ENCODE measurements around the gene CRYBA1. TPM values are rescaled to one million over a fixed set of nuclear protein-coding genes. Genes with fewer than 3 reads are reported as not detected.

Gene CRYBA1
- total and polyA plus RNA-seq, 2 donors from 2014 or later: not detected

GRCh38 chr17:29212681-29213121 is 34.0 kb upstream of the CRYBA1 start:
- Histone ChIP-seq H3K27ac (ENCODE audit: low read depth in 2 of 2, low read length in 2 of 2) (no peak overlapping the region), H3K36me3 (ENCODE audit: control insufficient read depth in 2 of 3, insufficient read depth in 3 of 3, low read length in 3 of 3) (no peaks in the 10 kb centered on the region), H3K27me3 (ENCODE audit: control insufficient read depth, insufficient read depth, low read length) (no peaks in the 10 kb centered on the region), H3K4me3 (ENCODE audit: low read length in 3 of 3) (no peak overlapping the region), H3K9ac (ENCODE audit: low read length in 3 of 3) (no peak overlapping the region), H3K4me1 (ENCODE audit: control insufficient read depth in 2 of 3, insufficient read depth in 2 of 3, low read depth in 1 of 3, low read length in 3 of 3) (no peaks in the 10 kb centered on the region), H3K9me3 (ENCODE audit: control insufficient read depth in 2 of 3, insufficient read depth in 1 of 3, low read length in 3 of 3) (no peaks in the 10 kb centered on the region)
- intact Hi-C loops (cut with DNase I): no loop called here
- FAIRE-seq (no peak), DNase-seq (no peak)
- TF ChIP-seq, protein P1, sequence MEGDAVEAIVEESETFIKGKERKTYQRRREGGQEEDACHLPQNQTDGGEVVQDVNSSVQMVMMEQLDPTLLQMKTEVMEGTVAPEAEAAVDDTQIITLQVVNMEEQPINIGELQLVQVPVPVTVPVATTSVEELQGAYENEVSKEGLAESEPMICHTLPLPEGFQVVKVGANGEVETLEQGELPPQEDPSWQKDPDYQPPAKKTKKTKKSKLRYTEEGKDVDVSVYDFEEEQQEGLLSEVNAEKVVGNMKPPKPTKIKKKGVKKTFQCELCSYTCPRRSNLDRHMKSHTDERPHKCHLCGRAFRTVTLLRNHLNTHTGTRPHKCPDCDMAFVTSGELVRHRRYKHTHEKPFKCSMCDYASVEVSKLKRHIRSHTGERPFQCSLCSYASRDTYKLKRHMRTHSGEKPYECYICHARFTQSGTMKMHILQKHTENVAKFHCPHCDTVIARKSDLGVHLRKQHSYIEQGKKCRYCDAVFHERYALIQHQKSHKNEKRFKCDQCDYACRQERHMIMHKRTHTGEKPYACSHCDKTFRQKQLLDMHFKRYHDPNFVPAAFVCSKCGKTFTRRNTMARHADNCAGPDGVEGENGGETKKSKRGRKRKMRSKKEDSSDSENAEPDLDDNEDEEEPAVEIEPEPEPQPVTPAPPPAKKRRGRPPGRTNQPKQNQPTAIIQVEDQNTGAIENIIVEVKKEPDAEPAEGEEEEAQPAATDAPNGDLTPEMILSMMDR (IDR thresholded peaks at IDR 0.05; ENCODE audit: borderline replicate concordance, extremely low read depth, insufficient read depth): no peak

- no peak overlapping the region for H3K27ac ChIP-seq (ENCODE audit: low read depth in 2 of 2, low read length in 2 of 2)
- intact Hi-C loops (cut with DNase I): no loop called here
- FAIRE-seq (no peak), DNase-seq (no peak)
- H3K27me3 ChIP-seq (ENCODE audit: control insufficient read depth, insufficient read depth, low read length): no peaks in the 10 kb centered on the region
- peaks cover 0 to 3% (median 0%) of the 10 kb centered on the region in 3 donors for H3K4me1 ChIP-seq (ENCODE audit: control insufficient read depth in 2 of 3, insufficient read depth in 2 of 3, low read depth in 1 of 3, low read length in 3 of 3)
- H3K9ac ChIP-seq (ENCODE audit: low read length in 3 of 3): no peak overlapping the region
- TF ChIP-seq, protein P1 (IDR thresholded peaks at IDR 0.05; ENCODE audit: borderline replicate concordance, extremely low read depth, insufficient read depth): no peak
- no peaks in the 10 kb centered on the region for H3K9me3 ChIP-seq (ENCODE audit: control insufficient read depth in 2 of 3, insufficient read depth in 1 of 3, low read length in 3 of 3)
- no peaks in the 10 kb centered on the region for H3K36me3 ChIP-seq (ENCODE audit: control insufficient read depth in 2 of 3, insufficient read depth in 3 of 3, low read length in 3 of 3)
- no peak overlapping the region for H3K4me3 ChIP-seq (ENCODE audit: low read length in 3 of 3)
These were observed 32.2 kb upstream of the CRYBA1 start for GRCh38 chr17:29214215-29215146.

DNA sequence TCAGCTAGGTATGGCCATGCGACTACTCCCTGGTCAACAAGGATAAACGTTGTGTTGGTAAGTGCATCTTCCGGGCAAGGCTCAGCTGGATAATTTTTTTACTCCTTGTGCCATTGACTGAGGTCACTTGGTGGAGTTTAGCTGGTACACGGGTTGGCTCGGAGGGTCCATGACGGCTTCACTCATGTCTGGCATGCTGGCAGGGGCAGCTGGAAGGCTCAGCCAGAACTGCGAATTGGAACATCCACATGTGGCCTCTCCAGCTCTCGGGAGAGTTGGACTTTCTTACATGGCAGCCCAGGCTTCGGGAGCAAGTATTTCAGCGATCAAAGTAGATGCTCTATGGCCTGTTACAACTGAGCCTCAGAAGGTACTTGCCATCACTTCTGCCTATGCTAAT is 31.5 kb upstream of the CRYBA1 start:
- intact Hi-C loops (cut with DNase I): no loop called here
- DNase-seq (no peak), FAIRE-seq (no peak)
- Histone ChIP-seq H3K4me3 (ENCODE audit: low read length in 3 of 3) (no peak overlapping the region), H3K36me3 (ENCODE audit: control insufficient read depth in 2 of 3, insufficient read depth in 3 of 3, low read length in 3 of 3) (no peaks in the 10 kb centered on the region), H3K9ac (ENCODE audit: low read length in 3 of 3) (no peak overlapping the region), H3K4me1 (ENCODE audit: control insufficient read depth in 2 of 3, insufficient read depth in 2 of 3, low read depth in 1 of 3, low read length in 3 of 3) (peaks cover 0 to 3% (median 0%) of the 10 kb centered on the region in 3 donors), H3K27ac (ENCODE audit: low read depth in 2 of 2, low read length in 2 of 2) (no peak overlapping the region), H3K27me3 (ENCODE audit: control insufficient read depth, insufficient read depth, low read length) (no peaks in the 10 kb centered on the region), H3K9me3 (ENCODE audit: control insufficient read depth in 2 of 3, insufficient read depth in 1 of 3, low read length in 3 of 3) (no peaks in the 10 kb centered on the region)
- TF ChIP-seq, protein P1 (IDR thresholded peaks at IDR 0.05; ENCODE audit: borderline replicate concordance, extremely low read depth, insufficient read depth): no peak

Measured in kidney (tissue), 14 donors.